ENCODE measurements around the gene CLSTN2. TPM values are rescaled to one million over a fixed set of nuclear protein-coding genes. Genes with fewer than 3 reads are reported as not detected.

The CLSTN2 gene
- total RNA-seq, 4 donors from 2014 or later, result 3.7 to 9.5 (median 7.4) TPM

GRCh38 chr3:140219923-140220452, 285.0 kb downstream of the CLSTN2 start:
- no peaks in the 10 kb centered on the region for H3K9me3 ChIP-seq
- no peaks in the 10 kb centered on the region for H3K27me3 ChIP-seq
- no peak overlapping the region for H3K4me3 ChIP-seq
- no peak overlapping the region for H3K27ac ChIP-seq (replicated peaks in 1 of 4)
- no peaks in the 10 kb centered on the region for H3K4me1 ChIP-seq
- WGBS, result 72% methylated on average over 2 of the region's 2 CpGs
- H3K36me3 ChIP-seq, result no peaks in the 10 kb centered on the region
- DNase-seq (ENCODE audit: extremely low spot score), result no peak
- intact Hi-C loops (cut with DNase I), result no loop called here
- TF ChIP-seq POLR2AphosphoS5 (IDR thresholded peaks at IDR 0.05) (no peak), POLR2A (IDR thresholded peaks at IDR 0.05; ENCODE audit: low read depth) (no peak), EP300 (IDR thresholded peaks at IDR 0.05) (no peak), CTCF (IDR thresholded peaks at IDR 0.05) (peak in 1 of 3 experiments; percentile 3)

- Histone ChIP-seq H3K4me1 (no peaks in the 10 kb centered on the region), H3K27me3 (no peaks in the 10 kb centered on the region), H3K36me3 (no peaks in the 10 kb centered on the region), H3K4me3 (no peak overlapping the region), H3K9me3 (peaks cover 0 to 7% (median 0%) of the 10 kb centered on the region in 4 donors), H3K27ac (replicated peaks in 1 of 4) (no peak overlapping the region)
- DNase-seq (ENCODE audit: extremely low spot score), result no peak
- TF ChIP-seq CTCF (IDR thresholded peaks at IDR 0.05) (no peak), POLR2AphosphoS5 (IDR thresholded peaks at IDR 0.05) (no peak), EP300 (IDR thresholded peaks at IDR 0.05) (no peak), POLR2A (IDR thresholded peaks at IDR 0.05; ENCODE audit: low read depth) (no peak)
- 81% methylated on average over 4 of the region's 4 CpGs for WGBS
- intact Hi-C loops (cut with DNase I), result no loop called here
These were observed 288.2 kb downstream of the CLSTN2 start for GRCh38 chr3:140223197-140223596.

- Histone ChIP-seq H3K27ac (replicated peaks in 1 of 4) (no peak overlapping the region), H3K27me3 (no peaks in the 10 kb centered on the region), H3K36me3 (no peaks in the 10 kb centered on the region), H3K4me3 (no peak overlapping the region), H3K4me1 (no peaks in the 10 kb centered on the region), H3K9me3 (peaks cover 0 to 7% (median 0%) of the 10 kb centered on the region in 4 donors)
- intact Hi-C loops (cut with DNase I), result no loop called here
- no peak for DNase-seq (ENCODE audit: extremely low spot score)
- TF ChIP-seq POLR2A (IDR thresholded peaks at IDR 0.05; ENCODE audit: low read depth) (no peak), CTCF (IDR thresholded peaks at IDR 0.05) (no peak), EP300 (IDR thresholded peaks at IDR 0.05) (no peak), POLR2AphosphoS5 (IDR thresholded peaks at IDR 0.05) (no peak)
- WGBS, result 67% methylated on average over 2 of the region's 2 CpGs
These were observed 288.6 kb downstream of the CLSTN2 start for GRCh38 chr3:140223631-140224030.

- Histone ChIP-seq H3K4me1 (no peaks in the 10 kb centered on the region), H3K27me3 (no peaks in the 10 kb centered on the region), H3K27ac (replicated peaks in 1 of 4) (no peak overlapping the region), H3K9me3 (peaks cover 0 to 7% (median 0%) of the 10 kb centered on the region in 4 donors), H3K4me3 (no peak overlapping the region), H3K36me3 (no peaks in the 10 kb centered on the region)
- intact Hi-C loops (cut with DNase I), result no loop called here
- TF ChIP-seq CTCF (IDR thresholded peaks at IDR 0.05) (no peak), POLR2A (IDR thresholded peaks at IDR 0.05; ENCODE audit: low read depth) (no peak), EP300 (IDR thresholded peaks at IDR 0.05) (no peak), POLR2AphosphoS5 (IDR thresholded peaks at IDR 0.05) (no peak)
- 80% methylated on average over 1 of the region's 1 CpG for WGBS
- no peak for DNase-seq (ENCODE audit: extremely low spot score)
These were observed 289.3 kb downstream of the CLSTN2 start for GRCh38 chr3:140224307-140224706.

GRCh38 chr3:140225996-140226395, 291.0 kb downstream of the CLSTN2 start:
- H3K27ac ChIP-seq (replicated peaks in 1 of 4), result no peak overlapping the region
- H3K9me3 ChIP-seq, result peaks cover 0 to 7% (median 0%) of the 10 kb centered on the region in 4 donors
- intact Hi-C loops (cut with DNase I), result no loop called here
- no peaks in the 10 kb centered on the region for H3K4me1 ChIP-seq
- no peaks in the 10 kb centered on the region for H3K27me3 ChIP-seq
- no peak for DNase-seq (ENCODE audit: extremely low spot score)
- no peaks in the 10 kb centered on the region for H3K36me3 ChIP-seq
- TF ChIP-seq POLR2A (IDR thresholded peaks at IDR 0.05; ENCODE audit: low read depth), result no peak
- TF ChIP-seq POLR2AphosphoS5 (IDR thresholded peaks at IDR 0.05), result no peak
- TF ChIP-seq EP300 (IDR thresholded peaks at IDR 0.05), result no peak
- no peak for TF ChIP-seq CTCF (IDR thresholded peaks at IDR 0.05)
- no peak overlapping the region for H3K4me3 ChIP-seq

Data from esophagus muscularis mucosa (tissue), 4 donors.